K562 (cell line): ENCODE measurements around the gene DDAH2. TPM values are rescaled to one million over a fixed set of nuclear protein-coding genes. Genes with fewer than 3 reads are reported as not detected.
A peak's percentile ranks its signal among the peaks of the same experiment; 100 is the strongest.

Experiments
- BHLHE40 ChIP-seq: IDR thresholded peaks from 2 replicates; pipeline ENCODE4 v1.6.1; 2011; ENCODE audit warnings: low read length, improper control_type of control experiment
- CBX3 ChIP-seq, 2 experiments: IDR thresholded peaks; 1 replicate in 1 of 2; 2 replicates in 1 of 2; pipeline ENCODE4 v1.6.1; 2012; ENCODE audit warnings: inconsistent platforms in 2 of 2, low read length in 2 of 2, borderline replicate concordance in 1 of 2, control low read depth in 1 of 2
- CHCHD3 ChIP-seq: fragments of 250-450 bp; sonication (Bioruptor Pico); IDR thresholded peaks from 2 replicates; pipeline ENCODE4 v2.1.2; 2022; ENCODE audit warnings: mild to moderate bottlenecking
- DMBX1 ChIP-seq: fragments of 250-450 bp; sonication (Bioruptor Pico); IDR thresholded peaks from 2 replicates; pipeline ENCODE4 v1.8.0; 2022; ENCODE audit warnings: inconsistent platforms, mild to moderate bottlenecking, moderate library complexity, borderline replicate concordance
- E4F1 ChIP-seq: fragments of 250-450 bp; sonication (Bioruptor Pico); IDR thresholded peaks from 2 replicates; pipeline ENCODE4 v1.5.0; 2021; ENCODE audit warnings: mild to moderate bottlenecking, borderline replicate concordance
- ELF4 ChIP-seq: fragments of 450-650 bp; formaldehyde crosslinking; IDR thresholded peaks from 2 replicates; pipeline ENCODE4 v1.4.0; 2022; ENCODE audit warnings: missing genetic modification characterization
- KLF16 ChIP-seq: IDR thresholded peaks from 2 replicates; pipeline ENCODE4 v1.6.1; 2016; ENCODE audit warnings: antibody characterized with exemption
- LARP7 ChIP-seq: fragments of 450-650 bp; IDR thresholded peaks from 2 replicates; pipeline ENCODE4 v1.6.1; 2016
- MAFF ChIP-seq: IDR thresholded peaks from 2 replicates; pipeline ENCODE4 v1.6.1; 2012; ENCODE audit warnings: low read length, improper control_type of control experiment
- MYC ChIP-seq, 2 experiments: fragments of 250-450 bp in 1 of 2; sonication (Bioruptor Pico) in 1 of 2; IDR thresholded peaks; 2 replicates each; pipeline versions ENCODE4 v1.5.1 to v1.6.1; 2012 to 2021; ENCODE audit warnings: low read depth in 2 of 2, borderline replicate concordance in 1 of 2, improper control_type of control experiment in 1 of 2, low read length in 1 of 2, mild to moderate bottlenecking in 1 of 2, moderate library complexity in 1 of 2
- MYNN ChIP-seq, 2 experiments: sonication (generic); formaldehyde crosslinking in 1 of 2; IDR thresholded peaks; 2 replicates each; pipeline versions ENCODE4 v1.5.0 to v1.6.1; 2016 to 2020; ENCODE audit warnings: antibody characterized with exemption in 1 of 2, missing genetic modification reagents in 1 of 2
- NCOA2 ChIP-seq, 2 experiments: fragments of 450-650 bp; IDR thresholded peaks; 2 replicates each; pipeline ENCODE4 v1.6.1; 2018; ENCODE audit warnings: mild to moderate bottlenecking in 2 of 2, moderate library complexity in 1 of 2; ENCODE audit not compliant: partially characterized antibody in 2 of 2
- NFIC ChIP-seq: fragments of 450-650 bp; IDR thresholded peaks from 2 replicates; pipeline ENCODE4 v1.6.1; 2017; ENCODE audit warnings: mild to moderate bottlenecking, inconsistent platforms
- NONO ChIP-seq, 2 experiments: fragments of 200-400 bp in 1 of 2; fragments of 450-650 bp in 1 of 2; formaldehyde crosslinking in 1 of 2; IDR thresholded peaks; 2 replicates each; pipeline ENCODE4 v1.6.1; 2017; ENCODE audit warnings: low read depth in 2 of 2, mild to moderate bottlenecking in 2 of 2, moderate library complexity in 2 of 2, low read length in 1 of 2
- RBM39 ChIP-seq: fragments of 200-400 bp; formaldehyde crosslinking; optimal IDR thresholded peaks from 2 replicates; pipeline ENCODE3; 2018; ENCODE audit warnings: low read depth, low read length
- RUNX1 ChIP-seq: sonication (generic); IDR thresholded peaks from 2 replicates; pipeline ENCODE4 v1.6.1; 2016; ENCODE audit warnings: antibody characterized with exemption, low read depth
- ZBTB12 ChIP-seq: fragments of 250-450 bp; sonication (Bioruptor Pico); IDR thresholded peaks from 2 replicates; pipeline ENCODE4 v1.4.0; 2020
- ZBTB43 ChIP-seq: sonication (generic); formaldehyde crosslinking; IDR thresholded peaks from 2 replicates; pipeline ENCODE4 v1.8.0; 2023; ENCODE audit warnings: mild to moderate bottlenecking, missing genetic modification reagents
- ZNF217 ChIP-seq: sonication (generic); formaldehyde crosslinking; IDR thresholded peaks from 2 replicates; pipeline ENCODE4 v1.8.0; 2022; ENCODE audit warnings: mild to moderate bottlenecking, missing genetic modification reagents
- ZNF436 ChIP-seq: fragments of 250-450, 450-650 bp; sonication (Bioruptor Pico); formaldehyde crosslinking; IDR thresholded peaks from 2 replicates; pipeline ENCODE4 v1.7.0; 2020; ENCODE audit warnings: mild to moderate bottlenecking
- ZNF512 ChIP-seq: IDR thresholded peaks from 2 replicates; pipeline ENCODE4 v1.6.1; 2016; ENCODE audit warnings: missing genetic modification characterization, missing compliant biosample characterization
- ZNF551 ChIP-seq: fragments of 250-450 bp; sonication (Bioruptor Pico); IDR thresholded peaks from 2 replicates; pipeline ENCODE4 v1.5.0; 2021; ENCODE audit warnings: mild to moderate bottlenecking, moderate library complexity
- polyA plus RNA-seq, 8 experiments: library from polyadenylated mRNA; depleted of rRNA in 4 of 8; stranded (reverse) in 5 of 8; unstranded in 3 of 8; fragments of >200 nt; fragmentation: Nextera tagmentation in 2 of 8; fragmentation: Illumina TruSeq in 1 of 8; extraction: Ambion mirVana in 2 of 8; extraction: Trizol in 1 of 8; gene quantifications; 2 replicates each; pipeline versions ENCODE4 v1.2.1 to v1.2.3, GENCODE V29; 2011 to 2014; ENCODE audit warnings: inconsistent platforms in 1 of 8, missing spikeins in 1 of 8
- total RNA-seq, 7 experiments: library from RNA; depleted of rRNA in 6 of 7; stranded (reverse); fragments of >200 nt in 6 of 7; fragmentation: Illumina TruSeq in 2 of 7; extraction: Trizol in 2 of 7; gene quantifications; 2 replicates each; pipeline versions ENCODE4 v1.2.1 to v1.2.3, GENCODE V29; 2011 to 2021; ENCODE audit warnings: low replicate concordance in 1 of 7

Gene DDAH2
- total and polyA plus RNA-seq, 9 of the 15 experiments (the other 6 are each of a cell fraction or from before 2014, with no cell fraction given) = 1.8 to 45.4 (median 21.4) TPM

- TF ChIP-seq RBM39 = peak; percentile 87
- TF ChIP-seq CHCHD3 (CRISPR knock-in tag) = no peak
- no peak for TF ChIP-seq NCOA2 (IDR thresholded peaks at IDR 0.05; ENCODE audit: partially characterized antibody in 2 of 2)
- TF ChIP-seq NFIC = peak; percentile 53; the same call in 1 of the 2 replicates
- TF ChIP-seq RUNX1 = peak; percentile 91; the same call in 1 of the 2 replicates
- TF ChIP-seq MAFF = no peak
- no peak for TF ChIP-seq ZBTB12 (CRISPR knock-in tag)
- peak; percentile 93 for TF ChIP-seq ZBTB43 (CRISPR knock-in tag)
- TF ChIP-seq ZNF512 (tag) = peak; percentile 60
- TF ChIP-seq ZNF551 (CRISPR knock-in tag) = no peak
- peak; percentile 89 for TF ChIP-seq ELF4 (CRISPR knock-in tag)
- TF ChIP-seq MYNN (IDR thresholded peaks at IDR 0.05) = peak; percentile 83
- no peak for TF ChIP-seq MYNN (CRISPR knock-in tag; IDR thresholded peaks at IDR 0.05)
- TF ChIP-seq ZNF217 (CRISPR knock-in tag) = 0 out of 2 replicates have a peak, but pooled peaks have one; percentile 39
- 0 out of 2 replicates have a peak, but pooled peaks have one; percentile 64 for TF ChIP-seq BHLHE40
- TF ChIP-seq LARP7 = peak; percentile 84; the same call in 1 of the 2 replicates
- no peak for TF ChIP-seq E4F1 (CRISPR knock-in tag)
- TF ChIP-seq ZNF436 (CRISPR knock-in tag) = no peak
- peak; percentile 65 for TF ChIP-seq MYC (IDR thresholded peaks at IDR 0.05; ENCODE audit: low read depth, low read length)
- TF ChIP-seq MYC (CRISPR knock-in tag; IDR thresholded peaks at IDR 0.05; ENCODE audit: borderline replicate concordance, low read depth) = no peak; the same call in 1 of the 2 replicates
- no peak for TF ChIP-seq DMBX1 (CRISPR knock-in tag)
- no peak for TF ChIP-seq NONO (IDR thresholded peaks at IDR 0.05; ENCODE audit: low read depth in 2 of 2, low read length in 1 of 2)
- TF ChIP-seq CBX3 (IDR thresholded peaks at IDR 0.05; ENCODE audit: borderline replicate concordance in 1 of 2, low read length in 2 of 2) = peak in 1 of 2 experiments; percentile 88; a peak in 1 of 3 replicates
- TF ChIP-seq KLF16 = peak; percentile 83
These were observed 40.7 kb upstream of the DDAH2 start (continued) for GRCh38 chr6:31769684-31770371.
